Pons (tissue), 1 donor: ENCODE data around the gene B4GALNT2.
A peak's percentile ranks its signal among the peaks of the same experiment; 100 is the strongest.
"Not testable (repeated sequence)": the region's sequence is repeated elsewhere in the genome, so short reads cannot be mapped to it uniquely, and the experiment has no call there.

Experiments
- DNase-seq: peaks from one replicate; pipeline ENCODE4 v3.0.0-alpha.2; 2016; ENCODE audit warnings: low spot score

Gene B4GALNT2, protein sequence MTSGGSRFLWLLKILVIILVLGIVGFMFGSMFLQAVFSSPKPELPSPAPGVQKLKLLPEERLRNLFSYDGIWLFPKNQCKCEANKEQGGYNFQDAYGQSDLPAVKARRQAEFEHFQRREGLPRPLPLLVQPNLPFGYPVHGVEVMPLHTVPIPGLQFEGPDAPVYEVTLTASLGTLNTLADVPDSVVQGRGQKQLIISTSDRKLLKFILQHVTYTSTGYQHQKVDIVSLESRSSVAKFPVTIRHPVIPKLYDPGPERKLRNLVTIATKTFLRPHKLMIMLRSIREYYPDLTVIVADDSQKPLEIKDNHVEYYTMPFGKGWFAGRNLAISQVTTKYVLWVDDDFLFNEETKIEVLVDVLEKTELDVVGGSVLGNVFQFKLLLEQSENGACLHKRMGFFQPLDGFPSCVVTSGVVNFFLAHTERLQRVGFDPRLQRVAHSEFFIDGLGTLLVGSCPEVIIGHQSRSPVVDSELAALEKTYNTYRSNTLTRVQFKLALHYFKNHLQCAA

DNA sequence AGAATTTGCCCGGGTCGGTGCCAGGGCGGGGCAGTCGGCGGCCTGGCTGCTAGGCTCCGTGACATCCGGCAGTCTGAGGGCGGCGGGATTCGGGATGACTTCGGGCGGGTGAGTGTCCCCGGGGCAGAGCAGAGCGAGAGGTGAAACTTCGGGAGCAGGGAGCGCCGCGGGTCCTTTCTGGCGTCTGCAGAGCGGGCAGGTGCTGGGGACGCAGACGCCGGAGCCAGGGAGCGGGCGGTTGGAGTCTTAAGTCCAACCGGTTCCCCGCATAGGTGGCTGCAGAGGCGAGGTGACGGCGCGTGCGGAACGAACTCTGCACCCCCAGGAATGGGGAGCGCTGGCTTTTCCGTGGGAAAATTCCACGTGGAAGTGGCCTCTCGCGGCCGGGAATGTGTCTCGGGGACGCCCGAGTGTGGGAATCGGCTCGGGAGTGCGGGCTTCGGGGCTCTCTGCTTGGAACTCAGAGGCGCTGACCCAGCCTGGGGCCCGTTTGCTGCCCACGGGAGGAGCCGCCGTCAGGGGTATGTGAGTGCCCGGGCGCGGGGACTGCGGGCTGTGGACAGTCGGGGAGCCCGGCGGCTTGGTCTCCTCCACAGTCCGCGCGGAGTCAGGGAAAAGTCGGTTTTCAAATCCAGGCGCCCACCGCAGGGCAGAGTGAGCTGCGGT is at the start of gene B4GALNT2:
Gene B4GALNT2, plus strand, starts transcription at position 71 of the 666 bp plus-strand sequence. Its CDS starts 24 bp downstream, at position 95.
- no peak for DNase-seq

DNA sequence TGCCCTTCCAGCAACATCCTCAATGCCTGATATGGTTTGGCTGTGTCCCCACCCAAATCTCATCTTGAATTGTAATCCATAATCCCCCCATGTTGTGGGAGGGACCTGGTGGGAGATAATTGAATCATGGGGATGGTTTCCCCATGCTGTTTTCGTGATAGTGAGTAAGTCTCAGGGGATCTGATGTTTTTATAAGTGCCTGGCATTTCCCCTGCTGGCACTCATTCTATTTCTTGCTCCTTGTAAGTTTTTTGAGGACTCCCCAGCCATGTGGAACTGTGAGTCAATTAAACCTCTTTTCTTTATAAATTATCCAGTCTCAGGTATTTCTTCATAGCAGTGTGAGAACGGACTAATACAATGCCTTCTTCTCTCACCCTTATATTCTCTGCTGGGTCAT is 47.5 kb upstream of the B4GALNT2 start:
- not testable (repeated sequence) for DNase-seq

DNA sequence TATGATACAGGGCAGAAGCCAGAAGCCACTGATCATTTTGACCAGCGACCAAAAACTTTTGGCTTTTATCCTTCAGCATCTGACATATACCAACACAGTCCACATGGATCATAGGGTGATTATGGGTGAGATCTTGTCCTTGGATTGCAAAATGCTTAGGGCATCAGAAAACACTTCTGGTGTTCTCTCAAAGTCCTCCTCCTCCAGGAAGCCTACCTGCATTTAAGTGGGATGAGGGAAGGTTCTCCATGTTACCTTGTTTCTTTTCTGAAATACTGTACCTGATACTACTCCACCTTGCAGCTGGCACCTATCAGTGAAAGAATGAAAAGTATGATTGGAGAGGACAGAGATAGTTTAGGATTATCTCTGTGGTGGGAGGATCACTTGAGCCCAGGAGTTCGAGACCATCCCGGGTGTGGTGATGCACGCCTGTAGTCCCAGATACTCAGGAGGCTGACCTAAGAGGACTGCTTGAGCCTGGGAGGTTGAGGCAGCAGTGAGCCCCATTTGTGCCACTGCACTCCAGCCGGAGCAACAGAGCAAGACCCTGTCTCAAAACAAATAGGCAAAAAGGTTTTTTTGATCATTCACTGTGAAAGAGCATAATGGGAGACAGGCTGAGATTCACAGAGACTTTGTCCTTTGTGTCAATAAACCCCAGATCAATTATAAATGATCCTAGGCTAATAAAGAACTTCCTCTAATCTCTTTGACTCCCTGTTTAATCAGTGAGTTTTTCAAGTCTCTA is 46.8 kb upstream of the B4GALNT2 start:
- DNase-seq, result no peak

DNA sequence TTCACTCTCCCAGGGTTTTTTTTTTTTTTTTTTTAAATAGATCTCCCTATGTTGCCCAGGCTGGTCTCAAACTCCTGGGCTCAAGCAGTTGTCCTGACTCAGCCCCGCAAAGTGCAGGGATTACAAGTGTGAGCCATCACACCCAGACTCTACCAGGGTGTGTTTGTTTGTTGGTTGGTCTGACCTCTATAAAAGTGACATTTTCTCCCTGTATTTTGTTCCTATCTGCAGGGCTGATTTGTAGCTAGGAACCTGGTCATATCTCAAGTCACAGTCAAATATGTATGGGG is 46.3 kb upstream of the B4GALNT2 start:
- no peak for DNase-seq

DNA sequence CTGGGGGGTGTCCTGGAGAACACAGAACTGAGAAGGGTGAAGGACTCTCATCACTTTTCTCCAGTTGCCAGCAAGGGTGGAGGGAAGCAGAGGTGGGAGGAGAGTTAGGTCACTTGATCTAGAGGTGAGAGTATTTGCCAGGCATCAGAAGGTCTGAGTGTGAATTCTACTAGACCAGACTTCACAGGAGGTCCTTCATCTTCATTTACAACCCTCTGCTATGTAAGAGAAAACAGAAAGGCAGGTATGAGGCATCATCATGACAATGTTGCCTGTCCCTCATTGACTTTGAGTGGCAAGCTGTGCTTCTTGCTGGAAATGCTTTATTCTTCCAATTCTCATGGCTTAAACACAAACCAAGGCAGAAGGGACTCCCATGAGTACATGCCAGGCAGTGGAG is 45.9 kb upstream of the B4GALNT2 start:
- no peak for DNase-seq

DNA sequence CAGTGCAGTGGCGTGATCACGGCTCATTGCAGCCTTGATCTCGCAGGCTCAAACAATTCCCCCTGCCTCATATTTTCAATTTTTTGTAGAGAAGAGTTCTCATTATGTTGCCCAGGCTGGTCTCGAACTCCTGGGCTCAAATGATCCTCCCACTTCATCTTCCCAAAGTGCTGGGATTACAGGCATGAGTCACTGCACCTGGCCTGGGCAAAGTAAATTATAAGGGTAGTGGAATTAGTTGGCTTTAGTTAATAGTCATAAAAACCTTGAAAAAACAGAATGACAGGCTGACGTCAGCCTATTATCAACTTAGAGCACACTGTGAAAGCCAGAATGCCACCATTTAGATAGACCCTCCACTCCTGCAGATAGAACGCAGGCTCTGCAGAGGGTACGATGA is 43.5 kb upstream of the B4GALNT2 start:
- DNase-seq, result no peak

DNA sequence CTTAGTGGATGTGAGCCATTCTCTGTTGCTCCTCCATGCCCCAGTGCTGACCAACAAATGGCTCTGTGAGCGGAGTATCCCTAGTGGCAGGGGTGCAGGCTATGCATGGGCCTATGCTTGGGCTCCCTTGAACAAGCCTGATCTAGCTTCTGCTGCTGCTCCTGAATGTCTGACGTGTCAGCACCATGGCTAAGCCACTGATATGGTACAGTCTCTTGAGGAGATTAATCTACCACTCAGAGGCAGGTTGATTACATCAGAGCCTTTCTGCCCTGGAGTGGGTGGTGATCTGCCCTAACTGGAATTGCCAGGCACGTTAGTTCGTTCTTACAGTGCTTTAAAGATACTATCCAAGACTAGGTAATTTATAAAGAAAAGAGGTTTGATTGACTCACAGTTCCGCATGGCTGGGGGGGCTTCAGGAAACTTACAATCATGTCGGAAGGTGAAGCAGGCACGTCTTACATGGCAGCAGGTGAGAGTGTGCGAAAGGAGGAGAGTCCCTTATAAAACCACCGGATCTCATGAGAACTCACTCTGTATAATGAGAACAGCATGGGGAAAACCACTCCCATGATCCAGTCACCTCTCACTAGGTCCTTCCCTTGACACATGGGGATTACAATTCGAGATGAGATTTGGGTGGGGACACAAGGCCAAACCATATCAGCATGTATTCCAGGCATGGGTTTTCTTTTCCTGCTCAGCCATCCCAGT is 41.5 kb upstream of the B4GALNT2 start:
- no peak for DNase-seq

DNA sequence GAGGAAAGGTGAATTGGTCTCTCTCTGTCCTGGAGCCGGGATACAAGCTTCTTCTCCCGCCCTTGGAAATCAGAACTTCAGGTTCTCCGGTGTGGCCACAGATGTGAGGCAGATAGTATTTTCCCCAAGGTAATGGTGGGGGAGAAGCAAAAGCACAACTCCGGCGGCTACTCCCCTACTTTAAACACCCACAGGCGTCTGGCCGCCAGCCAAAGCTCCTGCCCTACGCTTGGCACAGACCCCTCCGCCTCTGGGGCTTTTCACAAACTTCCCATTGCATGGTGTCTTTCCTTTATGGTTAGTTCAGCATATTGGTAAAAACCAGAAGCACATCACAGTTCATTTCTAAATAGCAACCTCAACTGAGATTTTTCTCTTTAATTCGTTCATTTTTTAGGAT is 39.4 kb upstream of the B4GALNT2 start:
- DNase-seq, result no peak

DNA sequence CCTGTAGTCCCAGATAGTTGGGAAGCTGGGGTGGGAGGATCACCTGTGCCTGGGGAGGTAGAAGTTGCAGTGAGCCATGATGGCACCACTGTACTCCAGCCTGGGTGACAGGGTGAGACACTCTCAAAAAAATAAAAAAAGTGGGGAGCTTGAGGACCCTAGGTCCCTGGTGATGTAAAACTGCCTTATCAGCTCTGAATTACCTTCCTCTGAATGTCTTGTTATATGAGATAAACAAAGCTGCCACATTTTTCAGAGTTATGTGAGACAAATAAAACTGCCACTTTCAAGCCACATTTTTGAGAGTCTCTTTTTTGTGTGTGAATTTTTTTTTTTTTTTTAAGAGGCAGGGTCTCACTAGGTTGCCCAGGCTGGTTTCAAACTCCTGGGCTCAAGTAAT is 32.0 kb upstream of the B4GALNT2 start:
- DNase-seq, result no peak

DNA sequence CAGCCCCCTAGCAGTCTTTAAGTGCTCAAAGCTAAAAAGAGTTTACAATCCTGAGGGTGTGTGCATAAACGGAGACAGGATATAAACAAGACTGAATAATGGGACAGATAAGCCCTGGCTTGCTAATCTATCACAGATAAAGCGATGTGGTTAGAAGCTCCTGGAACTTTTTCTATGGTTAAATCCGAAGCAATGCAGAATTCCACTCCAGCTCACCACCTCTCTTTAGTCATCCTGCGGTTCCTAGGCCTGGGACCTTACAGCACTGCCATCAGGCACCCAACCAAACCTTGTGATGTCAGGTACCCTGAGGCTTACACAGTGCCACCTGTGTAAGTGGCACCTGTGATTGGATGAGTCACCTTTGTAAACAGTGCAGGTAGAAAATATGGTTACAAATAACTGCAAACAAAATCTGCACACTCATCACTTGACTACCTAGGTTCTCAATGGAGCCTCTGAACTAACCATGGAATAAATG is 31.5 kb upstream of the B4GALNT2 start:
- no peak for DNase-seq

DNA sequence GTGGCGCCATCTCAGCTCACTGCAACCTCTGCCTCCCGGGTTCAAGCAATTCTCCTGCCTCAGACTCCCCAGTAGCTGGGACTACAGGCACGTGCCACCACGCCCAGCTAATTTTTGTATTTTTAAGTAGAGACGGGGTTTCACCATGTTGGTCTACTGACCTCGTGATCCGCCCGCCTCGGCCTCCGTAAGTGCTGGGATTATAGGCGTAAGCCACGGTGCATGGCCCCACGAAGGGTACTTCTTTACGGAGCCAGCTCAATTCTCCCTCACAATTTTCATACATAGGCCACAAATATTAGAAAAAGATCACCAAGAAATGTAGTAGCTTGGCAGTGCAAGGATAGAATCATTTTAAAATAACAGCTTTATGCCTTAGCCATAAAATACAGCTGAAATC is 29.2 kb upstream of the B4GALNT2 start:
- DNase-seq, result not testable (repeated sequence)

DNA sequence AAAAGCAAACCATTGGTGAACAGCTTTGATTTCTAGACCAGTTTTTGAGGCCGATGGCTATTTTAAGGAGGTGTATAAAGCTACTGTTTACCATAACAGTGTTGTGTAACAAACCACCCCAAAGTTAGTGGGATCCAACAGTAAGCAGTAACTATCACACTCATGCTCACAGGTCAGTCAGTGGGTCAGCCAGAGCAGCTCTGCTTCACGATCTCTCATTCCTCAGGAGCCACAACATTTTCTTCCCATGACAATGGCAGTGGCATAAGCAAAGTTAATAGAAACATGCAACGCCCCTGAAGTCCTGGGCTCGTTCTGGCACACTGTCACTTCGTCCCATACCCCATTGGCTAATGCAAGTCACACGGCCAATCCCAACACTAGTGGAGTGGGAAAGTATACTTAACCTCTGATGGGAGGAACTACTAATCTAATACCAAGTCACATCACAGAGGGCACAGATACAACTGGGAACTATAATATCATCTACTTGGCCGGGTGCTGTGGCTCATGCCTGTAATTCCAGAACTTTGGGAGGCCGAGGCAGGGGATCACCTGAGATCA is 28.0 kb upstream of the B4GALNT2 start:
- DNase-seq, result no peak

DNA sequence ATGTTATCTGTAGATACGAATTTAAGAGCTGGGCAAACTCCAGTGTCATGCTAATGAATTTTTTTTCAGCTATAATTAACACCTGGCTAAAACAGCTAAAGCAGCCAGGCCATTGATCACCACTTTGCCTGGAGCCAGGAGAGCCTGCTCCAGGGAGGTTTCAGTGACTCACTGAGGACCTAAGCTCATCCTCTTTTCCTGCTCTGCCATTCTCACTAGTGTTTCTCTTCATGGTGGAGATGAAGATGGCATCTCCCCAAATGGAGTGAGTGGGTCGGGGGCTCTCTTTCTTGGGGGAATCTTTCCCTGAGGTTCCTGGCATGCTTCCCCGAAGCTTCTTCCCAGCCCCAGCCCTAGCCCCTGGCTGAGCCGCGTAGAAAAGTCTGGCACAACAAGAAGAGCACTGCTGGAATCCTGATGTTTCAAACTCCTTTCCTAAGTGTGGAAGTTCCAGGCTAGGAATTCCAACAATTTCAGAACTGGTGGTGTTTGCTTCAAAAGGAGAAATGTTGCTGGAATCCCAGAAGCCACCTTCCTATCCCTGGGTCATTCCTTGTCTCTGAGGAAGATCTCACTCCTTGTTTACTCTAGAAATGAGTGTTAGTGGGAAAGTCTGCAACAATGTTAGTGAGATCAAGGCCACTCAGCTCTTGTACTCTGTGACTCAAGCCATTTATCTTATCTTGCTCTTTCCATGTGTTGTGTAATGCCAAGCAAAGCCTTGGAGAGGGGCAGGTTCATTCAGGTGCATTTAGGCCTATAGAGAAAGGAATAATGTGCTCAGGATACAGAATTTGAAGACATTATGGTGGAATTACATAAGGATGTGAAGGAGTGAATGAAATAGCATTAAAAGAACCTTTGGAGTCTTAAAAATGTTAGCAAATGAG is 26.0 kb upstream of the B4GALNT2 start:
- no peak for DNase-seq

DNA sequence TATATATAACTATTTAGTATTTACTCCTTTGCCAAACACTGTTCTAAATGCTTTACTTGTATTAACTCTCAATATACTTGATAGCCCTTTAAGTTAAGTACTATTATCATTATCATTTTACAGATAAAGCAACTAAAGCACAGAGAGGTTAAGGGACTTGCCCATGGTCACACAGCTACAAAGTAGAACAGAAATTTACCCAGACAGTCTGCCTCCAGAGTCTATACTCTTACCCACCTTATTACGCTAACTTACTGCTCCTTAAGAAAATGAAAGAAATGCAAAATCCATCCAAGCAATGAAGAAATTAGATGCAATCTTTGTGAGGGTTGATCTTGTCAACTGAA is 25.4 kb upstream of the B4GALNT2 start:
- DNase-seq, result no peak

DNA sequence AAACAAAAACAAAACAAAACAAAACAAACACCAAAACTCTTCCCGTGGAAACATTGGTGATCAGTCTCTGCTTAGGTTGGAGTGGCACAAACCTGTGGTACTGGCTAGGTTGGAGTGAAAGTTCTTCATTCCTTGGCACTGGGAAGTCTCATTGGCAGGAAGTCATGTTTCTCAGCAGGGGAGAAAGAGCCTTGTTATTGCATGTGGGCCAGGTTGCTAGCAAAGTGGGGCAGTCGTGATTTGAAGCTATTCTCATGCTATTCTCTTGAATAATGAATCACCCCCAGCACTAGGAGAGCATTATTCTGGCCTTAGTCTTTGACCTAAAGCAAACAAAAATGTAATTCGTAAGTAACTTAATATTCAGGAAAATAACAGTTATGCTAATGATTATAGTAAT is 24.3 kb upstream of the B4GALNT2 start:
- DNase-seq, result peak; percentile 36

DNA sequence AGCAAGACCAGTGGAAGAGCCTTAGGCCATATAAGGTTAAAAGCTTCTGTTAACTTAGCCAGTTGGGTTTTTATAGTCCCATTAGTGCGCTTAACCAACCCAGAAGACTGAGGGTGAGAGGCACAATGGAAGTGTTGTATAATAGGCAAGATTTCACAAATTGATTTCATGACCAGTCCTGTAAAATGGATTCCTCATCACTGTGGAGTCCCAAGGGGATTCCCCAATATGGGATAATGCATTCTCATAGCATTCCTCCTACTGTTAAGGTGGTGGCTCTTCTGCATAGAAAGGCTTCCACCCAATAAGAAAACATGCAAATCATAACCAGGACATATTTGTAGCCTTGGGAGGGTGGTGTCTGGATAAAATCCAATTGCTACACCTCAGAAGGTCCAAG is 22.1 kb upstream of the B4GALNT2 start:
- DNase-seq, result no peak

DNA sequence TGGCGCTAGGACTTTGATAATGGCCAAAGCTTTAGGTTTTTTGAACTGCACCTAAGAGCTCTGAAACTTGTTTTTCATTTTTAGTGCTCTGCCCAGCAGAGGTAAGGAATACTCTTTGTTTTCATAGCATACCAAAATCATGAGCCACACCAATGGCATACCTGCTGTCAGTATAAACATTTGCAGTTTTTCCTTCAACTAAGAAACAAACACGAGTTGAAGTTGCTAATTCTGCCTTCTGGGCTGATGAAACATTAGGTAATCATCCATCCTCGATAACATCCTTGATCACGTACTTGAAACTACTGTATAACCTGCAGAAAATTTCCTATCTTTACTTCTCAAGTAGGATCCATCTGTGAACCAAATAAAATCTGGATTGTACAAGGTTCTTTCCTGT is 20.6 kb upstream of the B4GALNT2 start:
- no peak for DNase-seq

DNA sequence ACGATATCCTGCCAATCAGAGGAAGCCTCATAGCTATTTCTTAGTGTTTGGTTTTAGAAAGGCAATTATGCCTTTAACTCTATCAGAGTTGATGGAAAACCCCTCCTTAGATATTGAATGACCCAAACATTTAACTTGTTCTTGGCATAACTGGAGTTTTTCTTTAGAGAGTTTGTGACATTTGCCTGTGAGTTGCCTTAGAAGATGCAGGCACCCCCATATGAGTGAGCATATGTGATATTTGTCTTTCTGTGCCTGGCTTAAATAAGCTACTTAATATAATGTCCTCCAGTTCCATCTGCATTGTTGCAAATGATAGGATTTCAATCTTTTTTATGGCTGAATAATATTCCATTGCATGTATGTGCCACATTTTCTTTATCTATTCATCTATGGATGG is 19.6 kb upstream of the B4GALNT2 start:
- no peak for DNase-seq

DNA sequence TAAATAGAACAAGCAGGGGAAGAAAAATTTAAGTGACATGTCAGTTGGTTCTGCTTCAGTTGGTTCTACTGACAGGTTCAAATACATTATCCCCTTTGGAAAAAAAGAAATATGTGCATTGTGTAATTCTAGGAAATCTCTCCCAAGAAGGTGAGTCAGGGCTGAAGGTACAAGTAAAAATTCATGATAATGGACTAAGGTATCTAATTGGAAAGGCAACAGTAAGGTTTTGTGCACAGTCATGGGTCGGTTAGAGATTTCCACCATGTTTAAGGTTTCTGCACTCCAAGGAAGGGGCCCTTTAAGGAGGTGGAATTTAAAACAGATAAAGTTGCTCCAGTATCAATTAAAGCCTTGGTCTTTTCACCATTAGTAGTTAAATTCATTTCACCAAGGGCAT is 17.9 kb upstream of the B4GALNT2 start:
- DNase-seq, result no peak

DNA sequence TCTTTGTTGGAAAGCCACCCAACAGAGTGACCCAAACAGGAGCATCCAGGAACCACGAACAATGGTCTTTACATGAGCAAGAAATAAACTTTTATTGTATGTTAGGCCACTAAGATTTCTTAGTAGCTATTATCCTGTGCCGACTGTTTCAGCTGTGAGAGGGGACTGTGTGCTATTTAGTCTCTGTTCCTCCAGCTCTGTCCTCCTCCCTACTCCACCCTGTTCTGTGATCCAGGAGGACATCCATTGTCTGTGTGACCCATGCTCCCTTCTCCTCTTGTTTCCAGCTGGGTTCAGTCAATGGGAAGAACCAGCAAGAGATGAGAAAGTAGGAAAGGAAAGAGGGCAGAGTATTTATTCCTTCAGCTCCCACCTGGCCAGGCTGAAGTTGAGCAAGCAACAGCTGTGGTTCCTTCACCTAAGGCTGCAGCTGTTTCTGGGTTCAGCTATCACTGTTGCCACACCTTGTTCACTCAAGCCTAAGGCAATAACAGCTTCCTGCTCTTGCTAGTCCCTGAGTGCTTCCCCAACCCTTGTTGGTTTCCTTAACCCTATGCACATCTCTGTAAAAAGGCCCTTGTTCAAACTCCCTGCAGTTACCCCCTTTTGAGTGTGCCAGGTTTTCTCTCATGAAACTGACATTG is 14.9 kb upstream of the B4GALNT2 start:
- DNase-seq, result no peak
